D721Med (cell line): ENCODE data around the gene CTNNBL1.

Experiments used
- DNase-seq: peaks from one replicate; pipeline ENCODE4 v3.0.0; 2011; ENCODE audit warnings: low spot score; ENCODE audit not compliant: insufficient read length
- FAIRE-seq: peaks from 2 replicates; lab custom pipeline; 2011; peaks lifted over from hg19 to GRCh38; lab: Jason Lieb, UNC
- TF ChIP-seq, protein P1 (sequence below): IDR thresholded peaks from 2 replicates; pipeline ENCODE4 v1.5.1; 2012; ENCODE audit warnings: mild to moderate bottlenecking, control low read depth; ENCODE audit not compliant: insufficient read depth; ENCODE audit errors: missing control alignments

The CTNNBL1 gene

DNA sequence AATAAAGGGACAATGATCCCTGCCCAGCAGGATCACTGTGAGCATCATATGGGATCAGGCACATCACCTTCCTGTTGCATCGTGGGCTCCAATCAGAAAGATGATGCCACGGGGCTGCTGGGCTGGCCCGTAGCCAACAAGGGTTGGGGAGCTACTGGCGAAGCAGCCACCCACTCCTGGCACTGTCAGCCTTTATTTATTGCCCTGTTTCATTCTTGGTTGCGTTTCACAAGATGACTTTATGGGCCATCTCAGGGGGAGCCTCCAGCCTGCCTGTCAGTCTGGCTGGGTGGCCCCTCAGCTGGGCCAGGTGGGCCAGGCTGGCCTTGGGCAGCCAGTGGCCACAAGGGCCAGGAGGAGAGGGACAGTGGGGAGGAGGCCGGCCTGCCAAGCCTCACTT, 226.4 kb downstream of the CTNNBL1 start:
- FAIRE-seq (no peak), DNase-seq (no peak)

DNA sequence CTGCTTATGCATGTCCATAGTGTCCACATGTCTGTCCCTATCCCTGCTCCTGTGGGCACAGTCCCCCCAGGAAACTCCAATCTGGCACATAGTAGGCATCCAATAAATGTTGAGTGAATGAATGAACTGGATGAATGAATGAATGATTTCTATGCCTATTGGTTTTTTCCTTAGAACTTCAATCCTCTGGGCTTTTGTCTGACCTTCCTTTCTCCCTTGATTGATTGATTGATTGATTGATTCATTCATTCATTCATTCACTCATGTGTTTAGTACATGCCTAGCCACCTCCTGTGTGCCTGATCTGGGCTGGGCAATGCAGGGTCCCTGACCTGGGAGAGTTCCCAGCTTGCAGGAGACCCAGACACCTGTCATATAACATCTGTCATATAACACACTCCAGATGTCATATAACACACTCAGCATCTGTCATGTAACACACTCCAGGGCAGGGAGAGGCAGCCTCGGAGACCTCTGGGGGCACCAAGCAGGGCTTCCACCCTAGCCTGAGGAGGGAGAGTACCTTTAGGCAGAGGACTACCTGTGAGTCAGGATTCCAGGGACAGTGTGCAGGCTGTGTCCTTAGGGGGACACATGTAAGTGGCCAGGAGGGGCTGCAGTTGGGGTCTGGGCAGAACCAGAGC, 227.0 kb downstream of the CTNNBL1 start:
- DNase-seq (no peak), FAIRE-seq (no peak)
- TF ChIP-seq, protein P1, sequence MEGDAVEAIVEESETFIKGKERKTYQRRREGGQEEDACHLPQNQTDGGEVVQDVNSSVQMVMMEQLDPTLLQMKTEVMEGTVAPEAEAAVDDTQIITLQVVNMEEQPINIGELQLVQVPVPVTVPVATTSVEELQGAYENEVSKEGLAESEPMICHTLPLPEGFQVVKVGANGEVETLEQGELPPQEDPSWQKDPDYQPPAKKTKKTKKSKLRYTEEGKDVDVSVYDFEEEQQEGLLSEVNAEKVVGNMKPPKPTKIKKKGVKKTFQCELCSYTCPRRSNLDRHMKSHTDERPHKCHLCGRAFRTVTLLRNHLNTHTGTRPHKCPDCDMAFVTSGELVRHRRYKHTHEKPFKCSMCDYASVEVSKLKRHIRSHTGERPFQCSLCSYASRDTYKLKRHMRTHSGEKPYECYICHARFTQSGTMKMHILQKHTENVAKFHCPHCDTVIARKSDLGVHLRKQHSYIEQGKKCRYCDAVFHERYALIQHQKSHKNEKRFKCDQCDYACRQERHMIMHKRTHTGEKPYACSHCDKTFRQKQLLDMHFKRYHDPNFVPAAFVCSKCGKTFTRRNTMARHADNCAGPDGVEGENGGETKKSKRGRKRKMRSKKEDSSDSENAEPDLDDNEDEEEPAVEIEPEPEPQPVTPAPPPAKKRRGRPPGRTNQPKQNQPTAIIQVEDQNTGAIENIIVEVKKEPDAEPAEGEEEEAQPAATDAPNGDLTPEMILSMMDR, result no peak

More for the DNA sequence above, 226.4 kb downstream of the CTNNBL1 start:
- TF ChIP-seq, protein P1, result no peak

DNA sequence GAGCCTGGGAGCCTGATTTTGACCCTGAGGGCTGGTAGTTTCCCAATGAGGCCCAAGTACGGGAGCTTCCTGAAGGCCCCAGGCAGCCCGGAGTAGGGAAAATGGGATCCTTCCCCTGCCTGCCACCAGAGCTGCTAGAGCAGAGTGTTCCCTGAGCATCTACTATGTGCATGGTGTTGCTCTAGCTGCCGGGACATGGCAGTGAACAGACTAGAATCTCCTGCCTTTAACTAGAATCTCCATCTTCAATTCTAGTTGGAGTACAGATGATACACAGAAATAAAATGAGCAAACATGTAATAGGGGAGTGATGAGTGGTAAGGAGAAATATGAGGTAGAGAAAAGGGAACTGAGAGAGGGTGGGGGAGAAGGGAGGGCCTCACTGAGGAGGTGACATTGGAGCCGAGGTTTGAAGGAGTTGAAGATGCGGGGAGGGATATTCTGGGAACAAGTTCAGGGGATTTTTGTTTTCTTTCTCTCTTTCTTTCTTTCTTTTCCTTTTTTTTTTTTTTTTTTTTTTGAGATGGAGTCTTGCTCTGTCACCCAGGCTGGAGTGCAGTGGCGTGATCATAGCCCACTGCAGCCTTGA, 227.6 kb downstream of the CTNNBL1 start:
- TF ChIP-seq, protein P1, result no peak
- no peak for FAIRE-seq
- no peak for DNase-seq
